ENCODE results near the gene MOCS1. TPM values are rescaled to one million over a fixed set of nuclear protein-coding genes. Genes with fewer than 3 reads are reported as not detected.

The MOCS1 gene
- total RNA-seq, 1 donor from 2014 or later = 0.31 TPM

DNA sequence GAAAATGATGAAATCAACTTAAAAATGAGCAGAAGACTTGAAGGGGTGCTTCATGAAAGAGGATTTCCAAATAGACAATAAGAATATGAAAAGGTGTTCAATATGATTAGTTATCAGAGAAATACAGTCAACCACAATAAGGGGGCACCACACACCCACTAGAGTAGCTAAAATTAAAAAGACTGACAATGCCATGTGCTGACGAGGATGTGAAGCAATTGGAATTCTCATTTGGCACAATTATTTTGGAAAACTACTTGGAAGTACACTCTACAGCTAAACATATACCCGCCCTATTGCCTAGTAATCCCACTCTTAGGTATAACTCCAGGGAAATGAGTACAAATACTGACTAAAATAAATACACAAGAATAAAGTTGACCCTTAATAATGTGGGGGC, 45.0 kb downstream of the MOCS1 start:
- Mint-ChIP-seq H3K4me1 (ENCODE audit: low read depth) (no peaks in the 10 kb centered on the region), H3K27me3 (ENCODE audit: insufficient read depth) (peaks cover 6% of the 10 kb centered on the region), H3K4me3 (no peak overlapping the region), H3K27ac (no peak overlapping the region), H3K9me3 (no peaks in the 10 kb centered on the region), H3K36me3 (ENCODE audit: low read depth) (no peaks in the 10 kb centered on the region)
- intact Hi-C loops (cut with micrococcal nuclease) = no loop called here
- no peak for DNase-seq (ENCODE audit: low spot score)

DNA sequence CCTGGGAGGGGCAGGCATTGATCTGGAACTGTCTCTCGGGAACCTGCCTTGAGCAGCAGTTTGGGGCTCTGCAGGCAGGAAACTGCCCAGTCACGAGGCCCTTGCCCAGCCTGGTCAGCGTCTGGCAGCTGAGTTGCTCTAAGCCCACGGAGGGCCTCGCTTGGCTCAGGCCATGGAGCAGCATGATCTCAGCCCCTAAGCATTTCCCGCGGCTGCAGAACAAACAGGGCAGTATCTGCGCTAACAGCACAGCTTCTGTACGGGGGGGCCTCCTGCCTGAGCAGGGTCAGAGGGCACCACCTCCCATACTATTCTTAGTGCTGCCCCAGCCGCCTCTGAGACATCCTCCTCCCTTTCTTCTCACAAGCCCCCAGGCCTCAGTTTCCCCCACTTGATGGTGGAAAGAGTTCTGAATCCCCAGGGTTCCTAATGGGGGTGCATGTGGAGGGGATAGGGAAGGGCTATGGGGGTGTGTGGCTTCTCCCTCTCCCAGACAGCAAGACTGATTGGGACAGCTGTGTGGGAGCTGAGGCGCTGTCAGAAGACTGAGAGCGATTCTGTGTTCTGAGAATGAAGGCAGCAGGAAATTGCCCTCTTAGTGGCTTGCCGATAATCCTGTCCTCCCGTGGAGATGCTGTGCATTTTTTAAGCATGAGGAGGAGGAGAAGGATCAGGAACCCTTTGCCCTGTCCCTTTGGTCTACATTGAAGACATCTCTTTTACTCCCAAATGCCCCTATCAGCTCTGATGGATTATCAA, 46.4 kb downstream of the MOCS1 start:
- no peaks in the 10 kb centered on the region for H3K9me3 Mint-ChIP-seq
- no peak for DNase-seq (ENCODE audit: low spot score)
- H3K36me3 Mint-ChIP-seq (ENCODE audit: low read depth) = no peaks in the 10 kb centered on the region
- no peak overlapping the region for H3K4me3 Mint-ChIP-seq
- H3K4me1 Mint-ChIP-seq (ENCODE audit: low read depth) = no peaks in the 10 kb centered on the region
- H3K27ac Mint-ChIP-seq = no peak overlapping the region
- intact Hi-C loops (cut with micrococcal nuclease) = no loop called here
- H3K27me3 Mint-ChIP-seq (ENCODE audit: insufficient read depth) = peaks cover 6% of the 10 kb centered on the region

DNA sequence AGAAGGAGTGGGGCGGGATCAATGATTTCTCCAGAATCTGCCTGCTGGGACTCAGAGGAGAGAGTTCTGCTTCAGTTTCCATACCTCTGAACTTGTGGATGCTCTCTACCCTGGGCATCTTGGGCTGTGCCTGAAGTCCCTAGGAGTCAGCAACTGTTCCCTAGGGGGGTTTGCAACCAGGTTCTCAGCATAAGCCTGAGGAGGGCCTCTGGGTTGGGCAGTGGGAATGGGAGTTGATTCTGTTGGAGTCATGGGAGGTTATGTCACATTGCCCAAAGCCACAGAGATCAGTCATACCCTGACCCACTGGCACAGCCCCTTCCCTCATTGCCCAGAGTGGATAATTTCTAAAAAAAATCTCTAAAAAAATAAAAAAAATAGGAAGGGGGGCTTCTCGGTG, 47.4 kb downstream of the MOCS1 start:
- no peaks in the 10 kb centered on the region for H3K9me3 Mint-ChIP-seq
- H3K36me3 Mint-ChIP-seq (ENCODE audit: low read depth) = no peaks in the 10 kb centered on the region
- H3K4me3 Mint-ChIP-seq = no peak overlapping the region
- H3K4me1 Mint-ChIP-seq (ENCODE audit: low read depth) = no peaks in the 10 kb centered on the region
- intact Hi-C loops (cut with micrococcal nuclease) = no loop called here
- H3K27ac Mint-ChIP-seq = no peak overlapping the region
- DNase-seq (ENCODE audit: low spot score) = no peak
- peaks cover 6% of the 10 kb centered on the region for H3K27me3 Mint-ChIP-seq (ENCODE audit: insufficient read depth)

DNA sequence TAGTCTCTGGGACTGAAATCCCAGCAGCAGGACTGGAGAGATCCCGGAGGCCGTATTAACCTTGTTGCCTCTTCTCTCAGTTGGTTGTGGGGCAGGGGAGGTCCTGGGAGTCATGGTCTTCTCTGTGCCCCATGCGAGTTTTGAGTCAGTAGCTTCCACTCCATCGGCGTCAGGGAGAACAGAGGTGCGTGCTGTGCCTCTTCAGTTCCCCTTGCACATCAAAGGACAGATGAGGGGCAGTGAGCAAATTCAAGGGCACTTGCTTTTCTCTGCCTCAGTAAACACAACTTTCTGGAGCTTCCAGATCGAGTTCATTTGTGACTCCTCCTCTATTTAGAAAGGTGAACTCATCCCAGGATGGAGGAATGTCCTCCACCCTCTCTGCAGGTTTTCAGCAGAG, 48.6 kb downstream of the MOCS1 start:
- peaks cover 4% of the 10 kb centered on the region for H3K27me3 Mint-ChIP-seq (ENCODE audit: insufficient read depth)
- intact Hi-C loops (cut with micrococcal nuclease) = no loop called here
- no peak overlapping the region for H3K27ac Mint-ChIP-seq
- no peaks in the 10 kb centered on the region for H3K9me3 Mint-ChIP-seq
- no peak overlapping the region for H3K4me3 Mint-ChIP-seq
- H3K36me3 Mint-ChIP-seq (ENCODE audit: low read depth) = no peaks in the 10 kb centered on the region
- no peak for DNase-seq (ENCODE audit: low spot score)
- no peaks in the 10 kb centered on the region for H3K4me1 Mint-ChIP-seq (ENCODE audit: low read depth)

DNA sequence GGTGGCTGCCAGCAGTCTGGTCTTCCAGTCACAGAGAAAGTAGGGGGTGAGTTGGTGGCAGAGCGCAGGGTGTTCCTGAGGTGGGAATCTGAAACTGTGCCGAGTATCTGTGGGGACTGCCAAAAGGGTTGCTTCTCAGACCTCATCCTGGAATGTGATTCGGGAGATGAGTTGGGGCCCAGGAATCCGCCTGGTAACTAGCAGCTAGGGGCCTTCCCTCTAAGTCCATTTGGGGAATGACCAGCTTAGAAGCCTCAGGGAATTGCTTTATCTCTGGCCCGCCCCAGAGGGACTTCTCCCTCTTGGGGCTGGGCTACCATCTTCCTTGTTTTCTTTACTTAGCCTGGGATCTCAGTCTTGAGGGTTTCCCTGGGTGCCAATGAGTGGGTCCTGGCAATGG, 49.6 kb downstream of the MOCS1 start:
- no peaks in the 10 kb centered on the region for H3K4me1 Mint-ChIP-seq (ENCODE audit: low read depth)
- no peak overlapping the region for H3K27ac Mint-ChIP-seq
- H3K36me3 Mint-ChIP-seq (ENCODE audit: low read depth) = no peaks in the 10 kb centered on the region
- peaks cover 2% of the 10 kb centered on the region for H3K27me3 Mint-ChIP-seq (ENCODE audit: insufficient read depth)
- no peak overlapping the region for H3K4me3 Mint-ChIP-seq
- DNase-seq (ENCODE audit: low spot score) = no peak
- intact Hi-C loops (cut with micrococcal nuclease) = no loop called here
- no peaks in the 10 kb centered on the region for H3K9me3 Mint-ChIP-seq

DNA sequence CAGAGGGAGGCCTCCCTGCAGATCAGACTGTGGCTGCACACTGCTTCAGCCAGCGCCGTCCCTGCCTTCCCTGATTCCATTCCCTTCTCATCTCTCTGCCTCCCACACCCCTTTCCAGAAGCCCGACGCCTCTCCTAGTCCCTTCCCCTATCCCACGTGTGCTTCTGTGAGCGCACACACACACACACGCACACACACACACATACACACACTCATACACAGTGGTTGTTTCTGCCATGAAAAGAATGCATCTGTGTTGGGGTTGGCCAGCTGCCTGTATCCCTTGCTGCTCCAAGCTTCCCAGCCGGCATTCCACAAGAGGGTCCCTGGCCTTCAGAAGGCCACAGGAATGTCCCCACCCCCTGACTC, 51.7 kb downstream of the MOCS1 start:
- no peaks in the 10 kb centered on the region for H3K36me3 Mint-ChIP-seq (ENCODE audit: low read depth)

DNA sequence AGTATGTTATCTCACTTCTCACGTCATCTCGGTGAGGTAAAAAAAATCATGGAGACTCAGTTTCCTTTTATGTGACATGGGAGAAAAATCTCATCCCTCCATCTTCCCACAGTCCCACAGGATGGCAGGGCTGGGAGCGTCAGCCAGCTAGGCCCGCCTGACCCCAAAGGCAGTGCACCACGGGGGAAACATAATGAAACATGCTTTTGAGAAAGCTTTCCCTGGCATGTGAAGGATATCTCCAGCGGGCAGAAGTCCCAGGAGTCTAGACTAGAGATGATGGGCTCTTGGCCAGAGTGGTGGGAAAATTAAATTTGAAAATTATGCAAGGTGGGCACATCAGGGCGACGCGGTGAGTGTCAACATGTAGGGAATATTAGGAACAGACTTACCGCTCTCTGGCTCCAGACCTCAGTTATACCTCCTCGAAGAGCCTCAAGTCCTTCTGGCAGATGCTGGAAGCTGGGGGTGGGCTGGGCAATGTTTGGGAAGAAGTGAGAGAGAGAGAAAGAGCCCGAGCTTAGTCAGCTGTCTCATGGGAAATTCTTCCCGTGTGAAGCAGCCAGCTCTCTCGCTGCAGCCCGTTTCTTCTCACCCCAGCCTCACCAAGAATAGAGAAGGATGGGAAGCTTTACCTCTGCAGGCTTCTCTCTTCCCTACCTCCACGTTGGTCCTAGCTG, 52.3 kb downstream of the MOCS1 start:
- Mint-ChIP-seq H3K27ac (no peak overlapping the region), H3K9me3 (no peaks in the 10 kb centered on the region), H3K36me3 (ENCODE audit: low read depth) (no peaks in the 10 kb centered on the region), H3K27me3 (ENCODE audit: insufficient read depth) (no peaks in the 10 kb centered on the region), H3K4me1 (ENCODE audit: low read depth) (no peaks in the 10 kb centered on the region), H3K4me3 (no peak overlapping the region)
- no peak for DNase-seq (ENCODE audit: low spot score)
- intact Hi-C loops (cut with micrococcal nuclease) = no loop called here

More for the DNA sequence above, 51.7 kb downstream of the MOCS1 start:
- DNase-seq (ENCODE audit: low spot score) = no peak
- Mint-ChIP-seq H3K27me3 (ENCODE audit: insufficient read depth) (no peaks in the 10 kb centered on the region), H3K4me1 (ENCODE audit: low read depth) (no peaks in the 10 kb centered on the region), H3K4me3 (no peak overlapping the region), H3K9me3 (no peaks in the 10 kb centered on the region), H3K27ac (no peak overlapping the region)
- intact Hi-C loops (cut with micrococcal nuclease) = no loop called here

DNA sequence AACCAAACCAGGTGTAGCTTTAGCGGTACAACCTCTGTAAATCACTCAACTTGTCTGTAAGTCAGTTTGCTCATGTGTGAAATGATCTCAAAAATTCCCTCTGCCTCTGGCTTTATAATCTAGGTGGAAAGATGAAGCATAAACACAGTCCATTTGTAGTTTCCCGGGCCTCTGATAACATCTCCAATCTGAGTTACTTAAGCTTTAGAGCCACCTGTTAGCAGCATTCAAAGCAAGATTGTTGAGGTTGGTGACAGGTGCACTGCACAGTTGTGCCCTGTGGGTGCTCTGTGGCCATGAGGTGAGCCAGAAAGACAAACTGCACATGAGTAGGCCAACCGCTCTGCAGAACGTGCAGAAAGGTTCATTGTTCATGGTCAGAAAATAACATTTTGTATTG, 53.7 kb downstream of the MOCS1 start:
- no peak overlapping the region for H3K27ac Mint-ChIP-seq
- H3K27me3 Mint-ChIP-seq (ENCODE audit: insufficient read depth) = peaks cover 3% of the 10 kb centered on the region
- no peaks in the 10 kb centered on the region for H3K36me3 Mint-ChIP-seq (ENCODE audit: low read depth)
- no peak for DNase-seq (ENCODE audit: low spot score)
- H3K4me3 Mint-ChIP-seq = no peak overlapping the region
- intact Hi-C loops (cut with micrococcal nuclease) = no loop called here
- H3K9me3 Mint-ChIP-seq = no peaks in the 10 kb centered on the region
- H3K4me1 Mint-ChIP-seq (ENCODE audit: low read depth) = no peaks in the 10 kb centered on the region

DNA sequence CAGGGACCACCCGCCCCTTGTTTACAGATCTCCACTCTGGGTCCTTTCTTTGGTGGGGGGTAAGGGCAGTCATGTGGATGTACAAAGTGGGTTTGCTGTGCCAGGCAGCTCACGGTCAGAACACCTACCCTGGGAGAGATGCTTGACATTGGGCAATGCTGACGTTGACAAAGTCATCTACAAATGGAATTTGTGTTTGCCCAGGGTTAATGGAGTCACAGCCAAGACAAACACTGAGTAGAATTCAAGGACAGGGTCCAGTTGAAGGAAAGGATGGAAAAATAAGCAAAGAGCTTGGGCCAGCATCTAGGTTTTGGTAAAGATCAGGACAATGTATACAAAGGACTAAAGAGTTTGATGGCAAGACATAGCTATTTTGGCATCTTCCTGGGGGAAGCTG, 54.7 kb downstream of the MOCS1 start:
- Mint-ChIP-seq H3K36me3 (ENCODE audit: low read depth) (no peaks in the 10 kb centered on the region), H3K4me3 (no peak overlapping the region), H3K4me1 (ENCODE audit: low read depth) (no peaks in the 10 kb centered on the region), H3K9me3 (no peaks in the 10 kb centered on the region), H3K27me3 (ENCODE audit: insufficient read depth) (peaks cover 3% of the 10 kb centered on the region), H3K27ac (no peak overlapping the region)
- intact Hi-C loops (cut with micrococcal nuclease) = no loop called here
- DNase-seq (ENCODE audit: low spot score) = no peak

DNA sequence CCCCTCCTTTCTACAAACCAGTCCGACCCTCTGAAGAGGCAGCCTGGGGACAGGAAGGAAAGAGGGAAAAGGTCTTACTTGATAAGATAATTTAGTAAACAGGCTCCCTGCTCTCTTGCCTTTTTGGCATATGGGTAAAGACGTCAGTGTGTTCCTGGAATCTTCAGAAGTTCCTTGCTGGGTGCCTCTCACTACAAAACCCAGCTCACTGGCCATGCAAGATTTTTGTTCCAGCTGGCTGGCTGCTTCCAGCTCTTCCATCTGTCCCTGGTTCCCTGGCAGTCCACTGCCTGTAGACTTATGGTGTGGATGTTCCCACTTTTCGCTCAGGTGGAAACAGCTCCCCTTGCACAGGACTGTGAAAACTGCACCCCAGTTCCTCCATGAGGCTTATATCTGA, 57.4 kb downstream of the MOCS1 start:
- no peak for DNase-seq (ENCODE audit: low spot score)
- intact Hi-C loops (cut with micrococcal nuclease) = no loop called here
- Mint-ChIP-seq H3K9me3 (no peaks in the 10 kb centered on the region), H3K36me3 (ENCODE audit: low read depth) (no peaks in the 10 kb centered on the region), H3K27me3 (ENCODE audit: insufficient read depth) (peaks cover 3% of the 10 kb centered on the region), H3K4me3 (no peak overlapping the region), H3K4me1 (ENCODE audit: low read depth) (no peaks in the 10 kb centered on the region), H3K27ac (no peak overlapping the region)

DNA sequence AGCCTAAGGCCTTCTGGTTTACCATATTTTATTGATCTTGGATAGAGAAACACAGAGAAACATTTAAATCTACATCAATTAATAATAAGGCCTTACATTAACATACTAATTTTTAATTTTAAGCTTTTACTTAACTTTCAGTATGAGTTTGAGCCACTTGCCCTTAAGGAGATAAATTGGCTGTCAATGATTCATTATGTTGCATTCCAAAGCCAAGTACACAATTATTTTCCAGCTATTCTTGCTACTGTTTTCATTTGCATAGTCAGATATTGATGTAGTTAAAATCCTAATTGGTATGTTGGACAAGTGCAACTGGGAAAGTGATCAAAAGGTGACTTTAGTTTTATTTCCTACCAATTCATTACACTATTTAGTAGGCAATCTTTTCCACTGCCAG, 58.2 kb downstream of the MOCS1 start:
- no peak overlapping the region for H3K4me3 Mint-ChIP-seq
- no peak for DNase-seq (ENCODE audit: low spot score)
- H3K36me3 Mint-ChIP-seq (ENCODE audit: low read depth) = no peaks in the 10 kb centered on the region
- H3K9me3 Mint-ChIP-seq = no peaks in the 10 kb centered on the region
- no peak overlapping the region for H3K27ac Mint-ChIP-seq
- no peaks in the 10 kb centered on the region for H3K4me1 Mint-ChIP-seq (ENCODE audit: low read depth)
- intact Hi-C loops (cut with micrococcal nuclease) = no loop called here
- peaks cover 3% of the 10 kb centered on the region for H3K27me3 Mint-ChIP-seq (ENCODE audit: insufficient read depth)

DNA sequence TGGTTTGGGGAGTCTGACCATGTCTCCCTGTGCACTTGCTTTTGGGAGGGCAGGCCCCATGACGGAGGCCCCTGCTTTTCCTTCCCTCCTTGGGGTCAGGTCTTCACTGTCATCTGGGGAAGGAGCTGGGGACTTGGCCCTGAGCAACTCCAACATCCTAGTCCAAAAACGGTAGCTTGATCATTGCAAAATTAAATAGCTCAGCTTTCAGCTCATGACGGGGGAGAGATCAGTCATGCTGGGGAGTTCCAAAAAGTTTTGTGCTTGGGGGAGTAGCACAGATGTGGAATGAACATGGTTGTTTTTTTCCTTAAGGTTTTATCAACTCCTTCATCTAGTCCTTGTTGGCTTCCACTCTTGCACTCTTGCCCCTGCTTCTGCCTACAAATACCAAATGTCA, 60.8 kb downstream of the MOCS1 start:
- no peak overlapping the region for H3K27ac Mint-ChIP-seq
- no peaks in the 10 kb centered on the region for H3K4me1 Mint-ChIP-seq (ENCODE audit: low read depth)
- no peaks in the 10 kb centered on the region for H3K9me3 Mint-ChIP-seq
- no peak overlapping the region for H3K4me3 Mint-ChIP-seq
- intact Hi-C loops (cut with micrococcal nuclease) = no loop called here
- H3K36me3 Mint-ChIP-seq (ENCODE audit: low read depth) = no peaks in the 10 kb centered on the region
- peaks cover 3% of the 10 kb centered on the region for H3K27me3 Mint-ChIP-seq (ENCODE audit: insufficient read depth)
- DNase-seq (ENCODE audit: low spot score) = no peak

DNA sequence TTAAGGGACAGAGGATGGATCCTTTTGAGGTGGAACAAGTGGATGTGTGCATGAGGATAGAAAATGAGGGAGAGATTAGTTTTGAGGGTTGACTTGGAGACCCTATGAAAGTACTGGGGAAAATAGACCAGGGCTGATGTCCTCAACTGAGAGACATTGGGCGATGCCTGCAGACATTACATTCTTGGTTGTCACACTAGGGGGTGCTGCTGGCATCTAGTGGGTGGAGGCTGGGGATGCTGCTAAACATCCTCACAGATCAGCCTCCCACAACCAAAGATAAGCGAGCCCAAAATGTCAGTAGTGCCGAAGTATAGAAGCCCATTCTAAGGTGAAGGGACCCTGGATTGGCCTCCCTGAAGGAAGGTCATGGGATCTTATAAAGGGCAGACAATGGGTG, 63.3 kb downstream of the MOCS1 start:
- no peak for DNase-seq (ENCODE audit: low spot score)
- Mint-ChIP-seq H3K4me3 (no peak overlapping the region), H3K27me3 (ENCODE audit: insufficient read depth) (no peaks in the 10 kb centered on the region), H3K4me1 (ENCODE audit: low read depth) (no peaks in the 10 kb centered on the region), H3K27ac (no peak overlapping the region), H3K36me3 (ENCODE audit: low read depth) (no peaks in the 10 kb centered on the region), H3K9me3 (no peaks in the 10 kb centered on the region)
- intact Hi-C loops (cut with micrococcal nuclease) = no loop called here

DNA sequence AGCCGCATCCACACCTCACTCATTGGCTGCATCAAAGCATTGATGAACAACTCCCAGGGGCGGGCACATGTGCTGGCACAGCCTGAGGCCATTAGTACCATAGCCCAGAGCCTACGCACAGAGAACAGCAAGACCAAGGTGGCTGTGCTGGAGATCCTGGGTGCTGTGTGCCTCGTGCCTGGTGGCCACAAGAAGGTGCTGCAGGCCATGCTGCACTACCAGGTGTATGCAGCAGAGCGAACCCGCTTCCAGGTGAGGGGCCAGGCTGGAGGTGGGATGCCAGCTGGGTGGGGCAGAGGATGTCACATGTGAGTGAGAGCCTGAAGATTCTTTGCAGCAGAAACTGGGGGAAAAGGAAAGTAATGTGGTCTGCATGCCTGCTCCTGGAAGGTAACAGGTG, 66.7 kb downstream of the MOCS1 start:
- Mint-ChIP-seq H3K36me3 (ENCODE audit: low read depth) (no peaks in the 10 kb centered on the region), H3K27ac (no peak overlapping the region)
- intact Hi-C loops (cut with micrococcal nuclease) = no loop called here

More for the DNA sequence above, 66.7 kb downstream of the MOCS1 start:
- Mint-ChIP-seq H3K4me3 (no peak overlapping the region), H3K4me1 (ENCODE audit: low read depth) (no peaks in the 10 kb centered on the region), H3K9me3 (no peaks in the 10 kb centered on the region), H3K27me3 (ENCODE audit: insufficient read depth) (no peaks in the 10 kb centered on the region)
- DNase-seq (ENCODE audit: low spot score) = no peak

Data from activated T-helper 1 cell treated with anti-CD3 and anti-CD28 coated beads, Interleukin-12 subunit alpha, Interleukin-12 subunit beta, Interleukin-2, Interleukin-4 antibody, amounts not matched to agents 30 ng/mL and 10 ng/mL and 1 ng/mL, durations not matched to agents 14 hours and 24 hours and 36 hours (primary cell).